Endothelial cell of umbilical vein (primary cell): Measurements from ENCODE around the gene FBXO21. TPM values are rescaled to one million over a fixed set of nuclear protein-coding genes. Genes with fewer than 3 reads are reported as not detected.

Source experiments
- BruUV-seq: library from RNA; stranded (reverse); fragments of 400-500 nt; replicated peaks from 2 replicates; lab custom pipeline; 2021; lab: Mats Ljungman, UMichigan
- CTCF ChIA-PET: fragments of 300-600, 350-600 bp; sonication (Branson Sonifier 250); formaldehyde crosslinking; loops from one replicate; lab custom pipeline; 2021; ENCODE audit warnings: antibody characterized with exemption, inconsistent platforms; lab: Charles Lee
- POLR2A ChIA-PET: fragments of 300-600, 350-600 bp; sonication (Branson Sonifier 250); formaldehyde crosslinking; loops from one replicate; lab custom pipeline; 2021; ENCODE audit warnings: antibody characterized with exemption, inconsistent platforms; lab: Charles Lee
- DNase-seq: peaks from one replicate; pipeline ENCODE4 v3.0.0-alpha.2; 2011; ENCODE audit warnings: low read depth, low spot score
- FAIRE-seq: peaks from 2 replicates; lab custom pipeline; 2011; peaks lifted over from hg19 to GRCh38; lab: Jason Lieb, UNC
- H2AFZ ChIP-seq: 2 replicates; pipeline ENCODE4 v1.6.0; 2012; ENCODE audit warnings: low read depth, low read length, control low read depth, inconsistent platforms
- H3K27ac ChIP-seq: 2 replicates; pipeline ENCODE4 v1.5.1; 2011; ENCODE audit warnings: low read depth, mild to moderate bottlenecking, control low read depth, low read length, moderate library complexity; ENCODE audit not compliant: insufficient read depth
- H3K27me3 ChIP-seq, 2 experiments: 2 replicates each; pipeline versions ENCODE4 v1.6.0 to v1.6.1; 2011; ENCODE audit warnings: low read length in 2 of 2, mixed read lengths in 1 of 2; ENCODE audit not compliant: control insufficient read depth in 2 of 2, insufficient read depth in 2 of 2
- H3K36me3 ChIP-seq, 2 experiments: 2 replicates in 1 of 2; 3 replicates in 1 of 2; pipeline ENCODE4 v1.5.1; 2011; ENCODE audit warnings: low read length in 2 of 2, mild to moderate bottlenecking in 1 of 2, moderate library complexity in 1 of 2; ENCODE audit not compliant: control insufficient read depth in 2 of 2, insufficient read depth in 2 of 2; ENCODE audit errors: extremely low read depth in 1 of 2
- H3K4me1 ChIP-seq: 3 replicates; pipeline ENCODE4 v1.5.1; 2011; ENCODE audit warnings: mild to moderate bottlenecking, low read length; ENCODE audit not compliant: control insufficient read depth, insufficient read depth; ENCODE audit errors: extremely low read depth
- H3K4me2 ChIP-seq: 2 replicates; pipeline ENCODE4 v1.6.1; 2011; ENCODE audit warnings: low read length, control low read depth, mixed read lengths; ENCODE audit not compliant: insufficient read depth
- H3K4me3 ChIP-seq, 3 experiments: fragments of 200-600 bp in 1 of 3; sonication (generic), shearing (Covaris generic) in 1 of 3; replicated peaks in 1 of 3; 2 replicates each; pipeline ENCODE4 v1.5.1; 2011 to 2016; ENCODE audit warnings: control low read depth in 3 of 3, low read length in 3 of 3, mild to moderate bottlenecking in 2 of 3, inconsistent platforms in 1 of 3, low read depth in 1 of 3, moderate library complexity in 1 of 3; ENCODE audit not compliant: insufficient read depth in 1 of 3
- H3K79me2 ChIP-seq: 2 replicates; pipeline ENCODE4 v1.6.0; 2012; ENCODE audit warnings: low read length, inconsistent platforms; ENCODE audit not compliant: control insufficient read depth, insufficient read depth
- H3K9ac ChIP-seq: replicated peaks from 2 replicates; pipeline ENCODE3; 2011; ENCODE audit warnings: low read length, control low read depth; ENCODE audit not compliant: insufficient read depth; ENCODE audit errors: extremely low read depth
- H3K9me1 ChIP-seq: replicated peaks from 3 replicates; pipeline ENCODE4 v1.6.0; 2011; ENCODE audit warnings: mild to moderate bottlenecking, low read length; ENCODE audit not compliant: control insufficient read depth, insufficient read depth; ENCODE audit errors: extremely low read depth
- H3K9me3 ChIP-seq: replicated peaks from 2 replicates; pipeline ENCODE4 v1.5.1; 2012; ENCODE audit warnings: low read length, inconsistent platforms; ENCODE audit not compliant: control insufficient read depth, insufficient read depth
- H4K20me1 ChIP-seq: replicated peaks from 2 replicates; pipeline ENCODE3; 2011; ENCODE audit warnings: mild to moderate bottlenecking, low read length; ENCODE audit not compliant: control insufficient read depth, insufficient read depth; ENCODE audit errors: extremely low read depth
- CTCF ChIP-seq, 2 donors: IDR thresholded peaks; 1 replicate in 1 of 2; 2 replicates in 1 of 2; pipeline ENCODE4 v1.5.1; 2011; ENCODE audit warnings: low read length in 2 of 2, mild to moderate bottlenecking in 2 of 2, moderate library complexity in 2 of 2, control low read depth in 1 of 2, inconsistent platforms in 1 of 2, low read depth in 1 of 2; ENCODE audit not compliant: insufficient read depth in 1 of 2; ENCODE audit errors: extremely low read depth in 1 of 2
- EZH2 ChIP-seq: IDR thresholded peaks from 2 replicates; pipeline ENCODE4 v1.6.1; 2012; ENCODE audit warnings: borderline replicate concordance, low read depth, mild to moderate bottlenecking, moderate library complexity, low read length, inconsistent platforms; ENCODE audit not compliant: severe bottlenecking
- FOS ChIP-seq: IDR thresholded peaks from 2 replicates; pipeline ENCODE4 v1.6.1; 2011; ENCODE audit warnings: mild to moderate bottlenecking, low read length, moderate library complexity, borderline replicate concordance; ENCODE audit not compliant: insufficient read depth
- GATA2 ChIP-seq: IDR thresholded peaks from 2 replicates; pipeline ENCODE4 v1.7.0; 2011; ENCODE audit warnings: low read depth, mild to moderate bottlenecking, moderate library complexity, mixed read lengths, low read length; ENCODE audit not compliant: insufficient read length, insufficient read depth
- JUN ChIP-seq: IDR thresholded peaks from 2 replicates; pipeline ENCODE4 v1.6.1; 2011; ENCODE audit warnings: borderline replicate concordance, low read depth; ENCODE audit not compliant: insufficient read length, insufficient read depth
- MAX ChIP-seq: IDR thresholded peaks from 2 replicates; pipeline ENCODE4 v1.6.1; 2011; ENCODE audit not compliant: insufficient read depth, insufficient read length
- MYC ChIP-seq: IDR thresholded peaks from one replicate; pipeline ENCODE4 v1.6.1; 2011; ENCODE audit warnings: mild to moderate bottlenecking, low read depth, low read length
- POLR2A ChIP-seq: IDR thresholded peaks from 2 replicates; pipeline ENCODE4 v1.6.1; 2012; ENCODE audit warnings: low read depth, mild to moderate bottlenecking, control low read depth, low read length
- POLR2AphosphoS5 ChIP-seq: IDR thresholded peaks from 2 replicates; pipeline ENCODE4 v1.6.1; 2012; ENCODE audit warnings: low read depth, mild to moderate bottlenecking, control low read depth, low read length, moderate library complexity; ENCODE audit not compliant: insufficient read depth
- dilution Hi-C: fragments of 300-500 bp; cut with MboI; formaldehyde crosslinking; loops from one replicate; pipeline ENCODE4 v1.15.0; 2019; ENCODE audit warnings: low sequenced_read_pairs; ENCODE audit not compliant: extremely low pct_ligation_motif_present
- intact Hi-C: fragments of 100-400 bp; cut with micrococcal nuclease; formaldehyde crosslinking; loops from one replicate; pipeline ENCODE4 v1.10.0; 2022
- polyA plus RNA-seq, 4 experiments: library from polyadenylated mRNA; depleted of rRNA in 3 of 4; stranded (reverse) in 3 of 4; unstranded in 1 of 4; fragments of >200 nt; gene quantifications; 2 replicates each; pipeline versions ENCODE4 v1.2.1 to v1.2.3, GENCODE V29; 2011 to 2012; ENCODE audit warnings: missing spikeins in 1 of 4
- total RNA-seq: library from RNA; stranded (reverse); gene quantifications from 2 replicates; pipeline ENCODE4 v1.2.3, GENCODE V29; 2021

Gene FBXO21
- total and polyA plus RNA-seq, 2 donors (not counting 3 experiments of a cell fraction or from before 2014, with no cell fraction given) = 41.6 to 66.7 TPM

GRCh38 chr12:117100851-117101673, 89.2 kb downstream of the FBXO21 start:
- dilution Hi-C loops = no loop called here
- intact Hi-C loops = loop anchor here (1.0 to 2.0 kb wide), 2 partner anchors 35 to 76 kb away; no protein-coding TSS in a partner anchor
- no peak overlapping the region for H3K27ac ChIP-seq
- no peaks in the 10 kb centered on the region for H3K4me1 ChIP-seq
- DNase-seq (no peak), FAIRE-seq (no peak)
- ChIA-PET POLR2A (no interaction called here), CTCF (interaction anchor here (0.6 to 2.0 kb wide), 6 partner anchors 10 to 397 kb away, joined by 3 to 7 read pairs (median 4); no protein-coding TSS in a partner anchor)
- no peaks in the 10 kb centered on the region for H4K20me1 ChIP-seq
- peaks cover 35 to 49% of the 10 kb centered on the region in 2 experiments for H3K27me3 ChIP-seq
- H3K36me3 ChIP-seq = no peaks in the 10 kb centered on the region
- no peak overlapping the region for H3K4me2 ChIP-seq
- no peaks in the 10 kb centered on the region for H3K9me3 ChIP-seq
- H3K4me3 ChIP-seq = no peak overlapping the region
- H3K9me1 ChIP-seq = no peaks in the 10 kb centered on the region
- H3K79me2 ChIP-seq = no peaks in the 10 kb centered on the region
- H2AFZ ChIP-seq = no peak overlapping the region
- no TSS peak for BruUV-seq
- no peak overlapping the region for H3K9ac ChIP-seq
- no peak for TF ChIP-seq JUN
- no peak for TF ChIP-seq GATA2
- TF ChIP-seq FOS = no peak
- TF ChIP-seq MAX = no peak
- no peak for TF ChIP-seq EZH2
- TF ChIP-seq POLR2A = no peak
- no peak for TF ChIP-seq MYC
- TF ChIP-seq POLR2AphosphoS5 = no peak
- TF ChIP-seq CTCF (IDR thresholded peaks at IDR 0.05; ENCODE audit: extremely low read depth in 1 of 2, insufficient read depth in 1 of 2, low read depth in 1 of 2, low read length in 2 of 2) = no peak
